HepG2 (cell line): ENCODE measurements around the gene HDAC3. TPM values are rescaled to one million over a fixed set of nuclear protein-coding genes. Genes with fewer than 3 reads are reported as not detected.

Experiments used
- ATF7 ChIP-seq, 2 experiments: fragments of 450-650 bp in 1 of 2; sonication (generic) in 1 of 2; formaldehyde crosslinking in 1 of 2; IDR thresholded peaks; 2 replicates each; pipeline versions ENCODE4 v1.4.0 to v1.6.1; 2016 to 2020; ENCODE audit warnings: antibody characterized with exemption in 1 of 2, mild to moderate bottlenecking in 1 of 2, missing genetic modification reagents in 1 of 2
- CENPT ChIP-seq: sonication (generic); formaldehyde crosslinking; IDR thresholded peaks from 2 replicates; pipeline ENCODE4 v1.8.0; 2022; ENCODE audit warnings: low read depth, mild to moderate bottlenecking, moderate library complexity, missing genetic modification reagents
- HOXA5 ChIP-seq: sonication (generic); formaldehyde crosslinking; IDR thresholded peaks from 2 replicates; pipeline ENCODE4 v1.4.0; 2020; ENCODE audit warnings: missing genetic modification reagents
- MAFK ChIP-seq, 2 experiments: IDR thresholded peaks in 1 of 2; conservative IDR thresholded peaks in 1 of 2; 2 replicates each; pipeline ENCODE4 v1.6.1; 2011; ENCODE audit warnings: improper control_type of control experiment in 2 of 2, low read length in 2 of 2
- MAZ ChIP-seq, 2 experiments: sonication (generic) in 1 of 2; formaldehyde crosslinking in 1 of 2; IDR thresholded peaks; 2 replicates each; pipeline versions ENCODE4 v1.5.0 to v1.6.1; 2012 to 2020; ENCODE audit warnings: low read depth in 2 of 2, mild to moderate bottlenecking in 2 of 2, borderline replicate concordance in 1 of 2, improper control_type of control experiment in 1 of 2, low read length in 1 of 2, missing genetic modification reagents in 1 of 2, moderate library complexity in 1 of 2
- PAF1 ChIP-seq: IDR thresholded peaks from 2 replicates; pipeline ENCODE4 v1.6.1; 2016; ENCODE audit warnings: missing genetic modification reagents, missing compliant biosample characterization
- SOX5 ChIP-seq: IDR thresholded peaks from 2 replicates; pipeline ENCODE4 v1.6.1; 2016; ENCODE audit warnings: borderline replicate concordance
- ZNF331 ChIP-seq: sonication (generic); formaldehyde crosslinking; IDR thresholded peaks from 2 replicates; pipeline ENCODE4 v1.4.0; 2020; ENCODE audit warnings: missing genetic modification reagents
- ZNF605 ChIP-seq: sonication (generic); formaldehyde crosslinking; IDR thresholded peaks from 2 replicates; pipeline ENCODE4 v1.8.0; 2022; ENCODE audit warnings: mild to moderate bottlenecking, missing genetic modification reagents
- polyA plus RNA-seq, 8 experiments: library from polyadenylated mRNA; depleted of rRNA in 3 of 8; stranded (reverse) in 7 of 8; unstranded in 1 of 8; fragments of >200 nt; fragmentation: Illumina TruSeq in 4 of 8; extraction: Trizol in 4 of 8; gene quantifications; 2 replicates each; pipeline versions ENCODE4 v1.2.1 to v1.2.3, GENCODE V29; 2011 to 2016; ENCODE audit warnings: low read depth in 4 of 8, missing spikeins in 1 of 8, mixed read lengths in 1 of 8; ENCODE audit not compliant: insufficient read depth in 1 of 8
- total RNA-seq, 5 experiments: library from RNA; depleted of rRNA; stranded (reverse); fragments of >200 nt; fragmentation: Illumina TruSeq; extraction: Trizol; gene quantifications; 2 replicates each; pipeline ENCODE4 v1.2.3, GENCODE V29; 2016; ENCODE audit warnings: low read depth in 1 of 5
- TF ChIP-seq, protein P1 (sequence below): sonication (generic); formaldehyde crosslinking; IDR thresholded peaks from 2 replicates; pipeline ENCODE4 v1.4.0; 2020; ENCODE audit warnings: low read depth, missing genetic modification reagents
- TF ChIP-seq, protein P2 (sequence below): sonication (generic); formaldehyde crosslinking; IDR thresholded peaks from 2 replicates; pipeline ENCODE4 v1.4.0; 2020; ENCODE audit warnings: missing genetic modification reagents
- TF ChIP-seq, protein P3 (sequence below): IDR thresholded peaks from 2 replicates; pipeline ENCODE4 v1.6.1; 2016; ENCODE audit warnings: missing biosample characterization, missing genetic modification reagents, low read depth
- TF ChIP-seq, protein P4 (sequence below): sonication (generic); formaldehyde crosslinking; IDR thresholded peaks from 2 replicates; pipeline ENCODE4 v1.4.0; 2020; ENCODE audit warnings: mild to moderate bottlenecking, missing genetic modification reagents, borderline replicate concordance
- TF ChIP-seq, protein P5 (sequence below): sonication (generic); formaldehyde crosslinking; IDR thresholded peaks from 2 replicates; pipeline ENCODE4 v1.5.0; 2020; ENCODE audit warnings: mild to moderate bottlenecking, missing genetic modification reagents, borderline replicate concordance

The HDAC3 gene
- total and polyA plus RNA-seq, 2 of the 13 experiments (the other 11 are each of a cell fraction or from before 2014, with no cell fraction given), result 84.0 to 94.1 TPM

DNA sequence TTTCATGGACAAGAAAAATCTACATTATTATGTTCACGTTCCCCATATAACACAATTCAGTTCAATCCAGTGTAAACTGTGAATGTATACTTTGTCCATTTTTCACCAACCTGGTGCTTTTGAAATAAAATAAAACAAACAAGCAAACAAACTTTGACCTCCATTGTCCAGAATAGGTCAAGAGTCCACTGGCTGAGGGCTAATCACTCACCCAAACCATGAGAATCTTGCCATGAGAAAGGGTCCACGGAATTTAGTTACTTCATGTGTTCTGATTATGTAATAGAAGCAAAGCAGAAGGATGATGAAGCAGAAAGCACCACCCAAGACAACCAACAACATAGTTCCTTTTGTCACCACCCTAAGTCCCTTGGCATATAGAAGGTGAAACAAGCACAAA, 46.5 kb downstream of the HDAC3 start (continued):
- TF ChIP-seq, protein P1, sequence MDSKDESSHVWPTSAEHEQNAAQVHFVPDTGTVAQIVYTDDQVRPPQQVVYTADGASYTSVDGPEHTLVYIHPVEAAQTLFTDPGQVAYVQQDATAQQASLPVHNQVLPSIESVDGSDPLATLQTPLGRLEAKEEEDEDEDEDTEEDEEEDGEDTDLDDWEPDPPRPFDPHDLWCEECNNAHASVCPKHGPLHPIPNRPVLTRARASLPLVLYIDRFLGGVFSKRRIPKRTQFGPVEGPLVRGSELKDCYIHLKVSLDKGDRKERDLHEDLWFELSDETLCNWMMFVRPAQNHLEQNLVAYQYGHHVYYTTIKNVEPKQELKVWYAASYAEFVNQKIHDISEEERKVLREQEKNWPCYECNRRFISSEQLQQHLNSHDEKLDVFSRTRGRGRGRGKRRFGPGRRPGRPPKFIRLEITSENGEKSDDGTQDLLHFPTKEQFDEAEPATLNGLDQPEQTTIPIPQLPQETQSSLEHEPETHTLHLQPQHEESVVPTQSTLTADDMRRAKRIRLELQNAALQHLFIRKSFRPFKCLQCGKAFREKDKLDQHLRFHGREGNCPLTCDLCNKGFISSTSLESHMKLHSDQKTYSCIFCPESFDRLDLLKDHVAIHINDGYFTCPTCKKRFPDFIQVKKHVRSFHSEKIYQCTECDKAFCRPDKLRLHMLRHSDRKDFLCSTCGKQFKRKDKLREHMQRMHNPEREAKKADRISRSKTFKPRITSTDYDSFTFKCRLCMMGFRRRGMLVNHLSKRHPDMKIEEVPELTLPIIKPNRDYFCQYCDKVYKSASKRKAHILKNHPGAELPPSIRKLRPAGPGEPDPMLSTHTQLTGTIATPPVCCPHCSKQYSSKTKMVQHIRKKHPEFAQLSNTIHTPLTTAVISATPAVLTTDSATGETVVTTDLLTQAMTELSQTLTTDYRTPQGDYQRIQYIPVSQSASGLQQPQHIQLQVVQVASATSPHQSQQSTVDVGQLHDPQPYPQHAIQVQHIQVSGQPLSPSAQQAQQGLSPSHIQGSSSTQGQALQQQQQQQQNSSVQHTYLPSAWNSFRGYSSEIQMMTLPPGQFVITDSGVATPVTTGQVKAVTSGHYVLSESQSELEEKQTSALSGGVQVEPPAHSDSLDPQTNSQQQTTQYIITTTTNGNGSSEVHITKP, result peak; percentile 78; the same call in 1 of the 2 replicates
- TF ChIP-seq SOX5 (CRISPR knock-in tag), result peak; percentile 96
- TF ChIP-seq, protein P2, sequence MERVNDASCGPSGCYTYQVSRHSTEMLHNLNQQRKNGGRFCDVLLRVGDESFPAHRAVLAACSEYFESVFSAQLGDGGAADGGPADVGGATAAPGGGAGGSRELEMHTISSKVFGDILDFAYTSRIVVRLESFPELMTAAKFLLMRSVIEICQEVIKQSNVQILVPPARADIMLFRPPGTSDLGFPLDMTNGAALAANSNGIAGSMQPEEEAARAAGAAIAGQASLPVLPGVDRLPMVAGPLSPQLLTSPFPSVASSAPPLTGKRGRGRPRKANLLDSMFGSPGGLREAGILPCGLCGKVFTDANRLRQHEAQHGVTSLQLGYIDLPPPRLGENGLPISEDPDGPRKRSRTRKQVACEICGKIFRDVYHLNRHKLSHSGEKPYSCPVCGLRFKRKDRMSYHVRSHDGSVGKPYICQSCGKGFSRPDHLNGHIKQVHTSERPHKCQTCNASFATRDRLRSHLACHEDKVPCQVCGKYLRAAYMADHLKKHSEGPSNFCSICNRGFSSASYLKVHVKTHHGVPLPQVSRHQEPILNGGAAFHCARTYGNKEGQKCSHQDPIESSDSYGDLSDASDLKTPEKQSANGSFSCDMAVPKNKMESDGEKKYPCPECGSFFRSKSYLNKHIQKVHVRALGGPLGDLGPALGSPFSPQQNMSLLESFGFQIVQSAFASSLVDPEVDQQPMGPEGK, result no peak
- no peak for TF ChIP-seq MAFK (conservative IDR thresholded peaks at IDR 0.05 in 1 of 2, IDR thresholded peaks at IDR 0.05 in 1 of 2; ENCODE audit: low read length in 2 of 2)
- TF ChIP-seq, protein P3, sequence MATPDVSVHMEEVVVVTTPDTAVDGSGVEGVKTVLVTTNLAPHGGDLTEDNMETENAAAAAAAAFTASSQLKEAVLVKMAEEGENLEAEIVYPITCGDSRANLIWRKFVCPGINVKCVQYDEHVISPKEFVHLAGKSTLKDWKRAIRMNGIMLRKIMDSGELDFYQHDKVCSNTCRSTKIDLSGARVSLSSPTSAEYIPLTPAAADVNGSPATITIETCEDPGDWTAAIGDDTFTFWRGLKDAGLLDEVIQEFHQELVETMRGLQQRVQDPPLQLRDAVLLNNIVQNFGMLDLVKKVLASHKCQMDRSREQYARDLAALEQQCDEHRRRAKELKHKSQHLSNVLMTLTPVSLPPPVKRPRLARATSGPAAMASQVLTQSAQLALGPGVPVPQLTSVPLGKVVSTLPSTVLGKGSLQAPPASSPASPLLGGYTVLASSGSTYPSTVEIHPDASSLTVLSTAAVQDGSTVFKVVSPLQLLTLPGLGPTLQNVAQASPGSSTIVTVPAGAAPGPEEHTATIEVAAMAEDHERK (CRISPR knock-in tag), result no peak
- no peak for TF ChIP-seq MAZ (IDR thresholded peaks at IDR 0.05; ENCODE audit: borderline replicate concordance, low read depth, low read length)
- TF ChIP-seq MAZ (CRISPR knock-in tag; IDR thresholded peaks at IDR 0.05; ENCODE audit: low read depth), result no peak
- TF ChIP-seq ATF7 (IDR thresholded peaks at IDR 0.05), result no peak
- no peak for TF ChIP-seq ATF7 (CRISPR knock-in tag; IDR thresholded peaks at IDR 0.05)
- TF ChIP-seq ZNF331, result 0 out of 2 replicates have a peak, but pooled peaks have one; percentile 45
- TF ChIP-seq, protein P4, sequence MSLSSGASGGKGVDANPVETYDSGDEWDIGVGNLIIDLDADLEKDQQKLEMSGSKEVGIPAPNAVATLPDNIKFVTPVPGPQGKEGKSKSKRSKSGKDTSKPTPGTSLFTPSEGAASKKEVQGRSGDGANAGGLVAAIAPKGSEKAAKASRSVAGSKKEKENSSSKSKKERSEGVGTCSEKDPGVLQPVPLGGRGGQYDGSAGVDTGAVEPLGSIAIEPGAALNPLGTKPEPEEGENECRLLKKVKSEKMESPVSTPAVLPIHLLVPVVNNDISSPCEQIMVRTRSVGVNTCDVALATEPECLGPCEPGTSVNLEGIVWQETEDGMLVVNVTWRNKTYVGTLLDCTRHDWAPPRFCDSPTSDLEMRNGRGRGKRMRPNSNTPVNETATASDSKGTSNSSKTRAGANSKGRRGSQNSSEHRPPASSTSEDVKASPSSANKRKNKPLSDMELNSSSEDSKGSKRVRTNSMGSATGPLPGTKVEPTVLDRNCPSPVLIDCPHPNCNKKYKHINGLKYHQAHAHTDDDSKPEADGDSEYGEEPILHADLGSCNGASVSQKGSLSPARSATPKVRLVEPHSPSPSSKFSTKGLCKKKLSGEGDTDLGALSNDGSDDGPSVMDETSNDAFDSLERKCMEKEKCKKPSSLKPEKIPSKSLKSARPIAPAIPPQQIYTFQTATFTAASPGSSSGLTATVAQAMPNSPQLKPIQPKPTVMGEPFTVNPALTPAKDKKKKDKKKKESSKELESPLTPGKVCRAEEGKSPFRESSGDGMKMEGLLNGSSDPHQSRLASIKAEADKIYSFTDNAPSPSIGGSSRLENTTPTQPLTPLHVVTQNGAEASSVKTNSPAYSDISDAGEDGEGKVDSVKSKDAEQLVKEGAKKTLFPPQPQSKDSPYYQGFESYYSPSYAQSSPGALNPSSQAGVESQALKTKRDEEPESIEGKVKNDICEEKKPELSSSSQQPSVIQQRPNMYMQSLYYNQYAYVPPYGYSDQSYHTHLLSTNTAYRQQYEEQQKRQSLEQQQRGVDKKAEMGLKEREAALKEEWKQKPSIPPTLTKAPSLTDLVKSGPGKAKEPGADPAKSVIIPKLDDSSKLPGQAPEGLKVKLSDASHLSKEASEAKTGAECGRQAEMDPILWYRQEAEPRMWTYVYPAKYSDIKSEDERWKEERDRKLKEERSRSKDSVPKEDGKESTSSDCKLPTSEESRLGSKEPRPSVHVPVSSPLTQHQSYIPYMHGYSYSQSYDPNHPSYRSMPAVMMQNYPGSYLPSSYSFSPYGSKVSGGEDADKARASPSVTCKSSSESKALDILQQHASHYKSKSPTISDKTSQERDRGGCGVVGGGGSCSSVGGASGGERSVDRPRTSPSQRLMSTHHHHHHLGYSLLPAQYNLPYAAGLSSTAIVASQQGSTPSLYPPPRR (CRISPR knock-in tag), result peak; percentile 33; the same call in 1 of the 2 replicates
- TF ChIP-seq CENPT (CRISPR knock-in tag), result no peak
- TF ChIP-seq, protein P5, sequence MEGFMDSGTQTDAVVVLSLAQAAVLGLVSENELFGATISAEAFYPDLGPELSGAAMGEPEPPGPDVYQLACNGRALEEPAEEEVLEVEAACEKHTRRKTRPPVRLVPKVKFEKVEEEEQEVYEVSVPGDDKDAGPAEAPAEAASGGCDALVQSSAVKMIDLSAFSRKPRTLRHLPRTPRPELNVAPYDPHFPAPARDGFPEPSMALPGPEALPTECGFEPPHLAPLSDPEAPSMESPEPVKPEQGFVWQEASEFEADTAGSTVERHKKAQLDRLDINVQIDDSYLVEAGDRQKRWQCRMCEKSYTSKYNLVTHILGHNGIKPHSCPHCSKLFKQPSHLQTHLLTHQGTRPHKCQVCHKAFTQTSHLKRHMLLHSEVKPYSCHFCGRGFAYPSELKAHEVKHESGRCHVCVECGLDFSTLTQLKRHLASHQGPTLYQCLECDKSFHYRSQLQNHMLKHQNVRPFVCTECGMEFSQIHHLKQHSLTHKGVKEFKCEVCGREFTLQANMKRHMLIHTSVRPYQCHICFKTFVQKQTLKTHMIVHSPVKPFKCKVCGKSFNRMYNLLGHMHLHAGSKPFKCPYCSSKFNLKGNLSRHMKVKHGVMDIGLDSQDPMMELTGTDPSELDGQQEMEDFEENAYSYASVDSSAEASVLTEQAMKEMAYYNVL (CRISPR knock-in tag), result no peak
- no peak for TF ChIP-seq PAF1
- TF ChIP-seq HOXA5, result no peak
- TF ChIP-seq ZNF605, result no peak
